ENCODE data around the gene ARHGAP44.

The ARHGAP44 gene

GRCh38 chr17:12907477-12907876, 118.2 kb downstream of the ARHGAP44 start:
- FAIRE-seq: no peak

GRCh38 chr17:12909046-12909445, 119.7 kb downstream of the ARHGAP44 start:
- FAIRE-seq: no peak

GRCh38 chr17:12909511-12909910, 120.2 kb downstream of the ARHGAP44 start:
- FAIRE-seq: no peak

- FAIRE-seq: no peak
Observed at GRCh38 chr17:12911239-12911638, 121.9 kb downstream of the ARHGAP44 start.

GRCh38 chr17:12917399-12917798, 128.1 kb downstream of the ARHGAP44 start:
- no peak for FAIRE-seq

- FAIRE-seq: no peak
Observed at GRCh38 chr17:12918142-12918541, 128.8 kb downstream of the ARHGAP44 start.

- FAIRE-seq: no peak
Observed at GRCh38 chr17:12922120-12922519, 132.8 kb downstream of the ARHGAP44 start.

- FAIRE-seq: no peak
Observed at GRCh38 chr17:12924614-12925013, 135.3 kb downstream of the ARHGAP44 start.

GRCh38 chr17:12927001-12927400, 137.7 kb downstream of the ARHGAP44 start:
- no peak for FAIRE-seq

- FAIRE-seq: no peak
Observed at GRCh38 chr17:12927541-12928425, 138.5 kb downstream of the ARHGAP44 start.

- FAIRE-seq: no peak
Observed at GRCh38 chr17:12928736-12929135, 139.4 kb downstream of the ARHGAP44 start.

GRCh38 chr17:12936501-12936900, 147.2 kb downstream of the ARHGAP44 start:
- no peak for FAIRE-seq

- FAIRE-seq: no peak
Observed at GRCh38 chr17:12940699-12941098, 151.4 kb downstream of the ARHGAP44 start.

GRCh38 chr17:12947047-12947446, 157.7 kb downstream of the ARHGAP44 start:
- FAIRE-seq: no peak

GRCh38 chr17:12952012-12952411, 162.7 kb downstream of the ARHGAP44 start:
- no peak for FAIRE-seq

GRCh38 chr17:12953156-12953555, 163.9 kb downstream of the ARHGAP44 start:
- no peak for FAIRE-seq

GRCh38 chr17:12955521-12955920, 166.2 kb downstream of the ARHGAP44 start:
- FAIRE-seq: no peak

GRCh38 chr17:12958786-12959185, 169.5 kb downstream of the ARHGAP44 start:
- FAIRE-seq: no peak

- no peak for FAIRE-seq
Observed at GRCh38 chr17:12959441-12959840, 170.1 kb downstream of the ARHGAP44 start.

GRCh38 chr17:12961655-12962054, 172.4 kb downstream of the ARHGAP44 start:
- FAIRE-seq: no peak

GRCh38 chr17:12963505-12963904, 174.2 kb downstream of the ARHGAP44 start:
- no peak for FAIRE-seq

- no peak for FAIRE-seq
Observed at GRCh38 chr17:12964162-12964561, 174.9 kb downstream of the ARHGAP44 start.

GRCh38 chr17:12964840-12965239, 175.5 kb downstream of the ARHGAP44 start:
- FAIRE-seq: no peak

- FAIRE-seq: no peak
Observed at GRCh38 chr17:12965988-12966387, 176.7 kb downstream of the ARHGAP44 start.

GRCh38 chr17:12966413-12966812, 177.1 kb downstream of the ARHGAP44 start:
- FAIRE-seq: no peak
